Choroid plexus epithelial cell (primary cell): ENCODE data around the gene MYH11.
"Not testable (repeated sequence)": the region's sequence is repeated elsewhere in the genome, so short reads cannot be mapped to it uniquely, and the experiment has no call there.

ENCODE experiments used
- DNase-seq: peaks from one replicate; pipeline ENCODE4 v3.0.0-alpha.2; 2010; ENCODE audit warnings: low read depth
- H3K4me3 ChIP-seq: 2 replicates; pipeline ENCODE4 v1.5.1; 2011; ENCODE audit warnings: low read depth, mild to moderate bottlenecking, control low read depth, low read length, moderate library complexity
- CTCF ChIP-seq: conservative IDR thresholded peaks from 2 replicates; pipeline ENCODE4 v1.5.1; 2011; ENCODE audit warnings: low read depth, mild to moderate bottlenecking, control low read depth, inconsistent platforms, low read length, moderate library complexity

The MYH11 gene

DNA sequence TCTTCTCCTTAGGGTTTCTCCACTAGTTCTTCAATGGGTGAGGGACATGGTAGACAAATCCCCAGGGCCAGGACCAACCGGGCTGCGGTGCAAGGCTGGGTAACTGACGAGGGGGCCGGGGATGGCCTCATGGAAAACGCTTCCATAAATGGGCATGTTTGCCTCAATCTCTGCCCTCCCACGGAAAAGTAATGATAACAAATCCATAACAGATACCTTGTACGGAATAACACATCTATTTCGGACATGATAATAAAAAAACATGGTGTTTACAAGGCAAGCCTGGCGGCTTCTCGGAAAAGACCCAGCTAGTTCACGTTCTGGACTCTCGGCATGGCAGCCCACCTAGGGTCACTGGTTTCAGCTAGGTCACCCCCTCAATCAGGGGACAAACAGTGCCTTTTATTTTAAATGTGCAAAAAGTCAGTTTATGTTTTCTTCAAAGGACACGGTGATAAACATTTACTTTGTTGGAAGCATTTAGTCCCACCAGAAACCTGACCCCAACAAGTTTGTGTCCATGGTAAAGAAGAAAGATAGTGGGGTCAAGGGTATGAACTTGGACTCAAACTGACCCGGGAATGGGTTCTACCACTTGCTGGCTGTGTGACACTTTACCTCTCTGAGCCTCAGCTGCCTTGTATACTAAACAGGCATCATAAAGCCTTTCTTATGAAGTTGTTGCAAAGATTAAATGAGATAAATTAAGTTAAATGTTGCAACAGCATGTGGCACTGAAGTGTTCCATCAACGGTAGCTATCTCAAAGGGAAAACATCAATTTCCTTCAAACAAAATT is 1.7 kb downstream of the MYH11 start:
- no peak overlapping the region for H3K4me3 ChIP-seq
- DNase-seq, result no peak
- no peak for TF ChIP-seq CTCF

DNA sequence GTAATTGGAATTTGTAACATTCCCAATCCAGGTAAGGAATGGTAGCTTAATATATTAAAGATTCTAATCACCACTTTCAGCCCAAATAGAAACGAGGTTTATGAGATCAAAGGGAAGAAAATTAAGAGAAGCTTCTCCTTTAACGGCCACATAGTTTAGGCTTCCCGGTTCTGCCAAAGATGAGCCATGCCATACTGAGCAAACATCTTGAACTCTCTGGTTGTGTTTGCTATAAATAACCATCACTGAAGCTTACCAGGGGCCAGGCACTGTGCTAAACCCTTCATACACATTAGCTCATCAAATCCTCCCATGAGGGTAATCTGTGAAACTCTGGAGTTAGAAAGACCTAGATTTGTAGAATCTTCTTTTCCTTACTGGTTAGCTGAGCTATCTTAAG is 2.8 kb downstream of the MYH11 start:
- no peak for TF ChIP-seq CTCF
- DNase-seq, result no peak
- H3K4me3 ChIP-seq, result no peak overlapping the region

- H3K4me3 ChIP-seq, result no peak overlapping the region
- DNase-seq, result no peak
- no peak for TF ChIP-seq CTCF
Observed at GRCh38 chr16:15853021-15853420, 3.8 kb downstream of the MYH11 start.

DNA sequence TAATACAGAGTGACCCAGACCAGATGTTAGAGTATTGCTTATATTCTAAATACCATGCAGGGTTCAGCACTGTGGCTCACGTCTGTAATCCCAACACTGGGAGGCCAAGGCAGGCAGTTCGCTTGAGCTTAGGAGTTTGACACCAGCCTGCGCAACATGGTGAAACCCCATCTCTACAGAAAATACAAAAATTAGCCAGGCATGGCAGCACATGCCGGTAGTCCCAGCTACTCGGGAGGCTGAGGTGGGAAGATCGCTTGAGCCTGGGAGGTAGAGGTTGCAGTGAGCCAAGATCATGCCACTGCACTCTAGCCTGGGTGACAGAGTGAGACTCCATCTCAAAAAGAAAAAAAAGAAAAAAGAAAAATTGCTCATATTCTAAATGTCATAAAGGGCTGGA is 6.3 kb downstream of the MYH11 start:
- DNase-seq, H3K4me3 ChIP-seq: not testable (repeated sequence)

- TF ChIP-seq CTCF, result no peak
- DNase-seq, result no peak
- no peak overlapping the region for H3K4me3 ChIP-seq
Observed at GRCh38 chr16:15849209-15849981, 7.4 kb downstream of the MYH11 start.

- TF ChIP-seq CTCF, result no peak
- H3K4me3 ChIP-seq, result no peak overlapping the region
- DNase-seq, result no peak
Observed at GRCh38 chr16:15847611-15848175, 9.1 kb downstream of the MYH11 start.

- no peak overlapping the region for H3K4me3 ChIP-seq
- no peak for TF ChIP-seq CTCF
- no peak for DNase-seq
Observed at GRCh38 chr16:15846510-15846909, 10.3 kb downstream of the MYH11 start.
